CD4-positive, alpha-beta T cell (primary cell): ENCODE data around the gene GSG1L. TPM values are rescaled to one million over a fixed set of nuclear protein-coding genes. Genes with fewer than 3 reads are reported as not detected.

ENCODE experiments used
- ATAC-seq: fragments of 200-7000 bp; cut with Tn5 transposase; one replicate; pipeline ENCODE4 v1.10.0; 2022; ENCODE audit warnings: mild to moderate bottlenecking; ENCODE audit not compliant: poor library complexity
- CTCF ChIA-PET: fragments of 350-600 bp; sonication (Branson Sonifier 250); formaldehyde crosslinking; loops from one replicate; lab custom pipeline; 2021; ENCODE audit warnings: antibody characterized with exemption, inconsistent platforms; lab: Charles Lee
- POLR2A ChIA-PET: fragments of 350-600 bp; sonication (Branson Sonifier 250); formaldehyde crosslinking; loops from one replicate; lab custom pipeline; 2021; ENCODE audit warnings: antibody characterized with exemption, inconsistent platforms; lab: Charles Lee
- DNase-seq, 14 experiments: peaks; one replicate each; pipeline ENCODE4 v3.0.0-alpha.2; 2013 to 2020; ENCODE audit warnings: mixed read lengths in 2 of 14
- H3K27ac ChIP-seq, 2 donors: one replicate each; pipeline versions ENCODE4 v1.5.1 to v1.7.0; 2013; ENCODE audit warnings: low read length in 2 of 2, low read depth in 1 of 2, mild to moderate bottlenecking in 1 of 2
- H3K27me3 ChIP-seq, 2 experiments: 1 replicate in 1 of 2; 2 replicates in 1 of 2; pipeline versions ENCODE4 v1.6.1 to v1.7.0; 2013; ENCODE audit warnings: low read length in 2 of 2, control low read depth in 1 of 2, mild to moderate bottlenecking in 1 of 2, moderate library complexity in 1 of 2; ENCODE audit not compliant: insufficient read depth in 2 of 2, control insufficient read depth in 1 of 2
- H3K36me3 ChIP-seq: one replicate; pipeline ENCODE4 v1.6.1; 2013; ENCODE audit warnings: low read length, control low read depth; ENCODE audit not compliant: insufficient read depth
- H3K4me1 ChIP-seq: one replicate; pipeline ENCODE4 v1.6.1; 2013; ENCODE audit warnings: low read length, control low read depth; ENCODE audit not compliant: insufficient read depth
- H3K4me3 ChIP-seq: one replicate; pipeline ENCODE4 v1.5.1; 2013; ENCODE audit warnings: mild to moderate bottlenecking, low read length, moderate library complexity
- H3K9me3 ChIP-seq, 2 experiments: 1 replicate in 1 of 2; 2 replicates in 1 of 2; pipeline versions ENCODE4 v1.6.1 to v1.7.0; 2013; ENCODE audit warnings: low read length in 2 of 2, mild to moderate bottlenecking in 2 of 2, control low read depth in 1 of 2, moderate library complexity in 1 of 2; ENCODE audit not compliant: control insufficient read depth in 1 of 2, insufficient read depth in 1 of 2
- H3K27ac Mint-ChIP-seq: one replicate; pipeline ENCODE4 v1.8.0; 2020; ENCODE audit warnings: mixed read lengths
- H3K27me3 Mint-ChIP-seq: one replicate; pipeline ENCODE4 v1.8.0; 2021; ENCODE audit warnings: mixed read lengths
- H3K36me3 Mint-ChIP-seq: one replicate; pipeline ENCODE4 v1.8.0; 2021; ENCODE audit warnings: low read depth, mixed read lengths
- H3K4me1 Mint-ChIP-seq: one replicate; pipeline ENCODE4 v1.8.0; 2021; ENCODE audit warnings: low read depth, mixed read lengths
- H3K4me3 Mint-ChIP-seq: one replicate; pipeline ENCODE4 v1.8.0; 2020; ENCODE audit warnings: mild to moderate bottlenecking, mixed read lengths
- H3K9me3 Mint-ChIP-seq: one replicate; pipeline ENCODE4 v1.8.0; 2020; ENCODE audit warnings: mixed read lengths
- intact Hi-C, 2 experiments: fragments of 100-400 bp; cut with DNase I in 1 of 2; cut with micrococcal nuclease in 1 of 2; formaldehyde crosslinking; loops; one replicate each; pipeline versions ENCODE4 v1.15.1 to v1.9.0; 2023 to 2025; cut with DNase I, micrococcal nuclease
- total RNA-seq, 174 experiments: library from RNA in 2 of 174; stranded (reverse) in 2 of 174; gene quantifications; one replicate each; pipeline ENCODE4 v1.2.3 and lab custom pipeline; 2021 to 2026
- TF ChIP-seq, protein P1 (sequence below): fragments of 200-600 bp; IDR thresholded peaks from one replicate; pipeline ENCODE4 v1.8.0; 2022; ENCODE audit warnings: antibody characterized with exemption, mild to moderate bottlenecking

The GSG1L gene
- total RNA-seq, 2 experiments from 2014 or later, result not detected

DNA sequence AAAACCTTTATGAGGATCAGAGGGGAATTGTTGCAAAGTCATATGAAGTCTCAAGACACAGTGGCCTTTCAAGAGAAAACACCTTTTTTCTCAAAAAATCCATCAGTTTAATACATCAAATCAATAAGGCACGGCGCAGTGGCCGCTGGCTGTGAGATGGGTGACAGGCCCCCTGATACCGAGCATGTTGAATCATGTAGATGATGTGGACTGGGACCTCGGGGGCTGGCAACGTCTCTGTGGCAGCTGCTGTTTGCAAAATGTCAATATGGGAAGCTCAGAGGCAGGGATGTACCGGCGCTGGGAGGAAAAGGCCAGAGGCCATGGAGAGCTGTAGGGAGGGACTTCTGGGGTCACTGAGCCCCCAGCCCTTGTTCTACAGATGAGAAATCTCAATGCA, 169.1 kb downstream of the GSG1L start:
- Mint-ChIP-seq H3K36me3 (no peaks in the 10 kb centered on the region), H3K4me3 (no peak overlapping the region), H3K9me3 (no peaks in the 10 kb centered on the region), H3K4me1 (no peaks in the 10 kb centered on the region), H3K27me3 (peaks cover 44% of the 10 kb centered on the region), H3K27ac (no peak overlapping the region)
- Histone ChIP-seq H3K27me3 (peaks cover 4 to 12% of the 10 kb centered on the region in 2 experiments), H3K27ac (no peak overlapping the region), H3K36me3 (no peaks in the 10 kb centered on the region), H3K9me3 (peaks cover 0 to 7% of the 10 kb centered on the region in 2 experiments), H3K4me3 (no peak overlapping the region), H3K4me1 (no peaks in the 10 kb centered on the region)
- TF ChIP-seq, protein P1, sequence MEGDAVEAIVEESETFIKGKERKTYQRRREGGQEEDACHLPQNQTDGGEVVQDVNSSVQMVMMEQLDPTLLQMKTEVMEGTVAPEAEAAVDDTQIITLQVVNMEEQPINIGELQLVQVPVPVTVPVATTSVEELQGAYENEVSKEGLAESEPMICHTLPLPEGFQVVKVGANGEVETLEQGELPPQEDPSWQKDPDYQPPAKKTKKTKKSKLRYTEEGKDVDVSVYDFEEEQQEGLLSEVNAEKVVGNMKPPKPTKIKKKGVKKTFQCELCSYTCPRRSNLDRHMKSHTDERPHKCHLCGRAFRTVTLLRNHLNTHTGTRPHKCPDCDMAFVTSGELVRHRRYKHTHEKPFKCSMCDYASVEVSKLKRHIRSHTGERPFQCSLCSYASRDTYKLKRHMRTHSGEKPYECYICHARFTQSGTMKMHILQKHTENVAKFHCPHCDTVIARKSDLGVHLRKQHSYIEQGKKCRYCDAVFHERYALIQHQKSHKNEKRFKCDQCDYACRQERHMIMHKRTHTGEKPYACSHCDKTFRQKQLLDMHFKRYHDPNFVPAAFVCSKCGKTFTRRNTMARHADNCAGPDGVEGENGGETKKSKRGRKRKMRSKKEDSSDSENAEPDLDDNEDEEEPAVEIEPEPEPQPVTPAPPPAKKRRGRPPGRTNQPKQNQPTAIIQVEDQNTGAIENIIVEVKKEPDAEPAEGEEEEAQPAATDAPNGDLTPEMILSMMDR, result no peak
- ChIA-PET POLR2A (no interaction called here), CTCF (no interaction called here)
- ATAC-seq (no peak), DNase-seq (no peak)
- intact Hi-C loops, result no loop called here

- Histone ChIP-seq H3K27ac (no peak overlapping the region), H3K27me3 (peaks cover 4 to 12% of the 10 kb centered on the region in 2 experiments), H3K4me3 (no peak overlapping the region), H3K4me1 (no peaks in the 10 kb centered on the region), H3K9me3 (peaks cover 0 to 9% of the 10 kb centered on the region in 2 experiments), H3K36me3 (no peaks in the 10 kb centered on the region)
- Mint-ChIP-seq H3K4me1 (no peaks in the 10 kb centered on the region), H3K27ac (no peak overlapping the region), H3K9me3 (no peaks in the 10 kb centered on the region), H3K27me3 (peaks cover 44% of the 10 kb centered on the region), H3K36me3 (no peaks in the 10 kb centered on the region), H3K4me3 (no peak overlapping the region)
- no peak for DNase-seq
- ChIA-PET CTCF (no interaction called here), POLR2A (no interaction called here)
- intact Hi-C loops, result no loop called here
- ATAC-seq, result no peak
- TF ChIP-seq, protein P1, result no peak
These were observed 170.6 kb downstream of the GSG1L start for GRCh38 chr16:27892879-27893278.

- POLR2A ChIA-PET, result no interaction called here
- ATAC-seq (no peak), DNase-seq (no peak)
- Histone ChIP-seq H3K4me3 (no peak overlapping the region), H3K27me3 (peaks cover 4 to 12% of the 10 kb centered on the region in 2 experiments), H3K27ac (no peak overlapping the region), H3K9me3 (peaks cover 0 to 5% of the 10 kb centered on the region in 2 experiments), H3K36me3 (no peaks in the 10 kb centered on the region), H3K4me1 (no peaks in the 10 kb centered on the region)
- no peak overlapping the region for H3K27ac Mint-ChIP-seq
- CTCF ChIA-PET, result no interaction called here
- peaks cover 56% of the 10 kb centered on the region for H3K27me3 Mint-ChIP-seq
- intact Hi-C loops, result no loop called here
- H3K36me3 Mint-ChIP-seq, result no peaks in the 10 kb centered on the region
- TF ChIP-seq, protein P1, result no peak
- no peak overlapping the region for H3K4me3 Mint-ChIP-seq
- no peaks in the 10 kb centered on the region for H3K9me3 Mint-ChIP-seq
- H3K4me1 Mint-ChIP-seq, result no peaks in the 10 kb centered on the region
These were observed 172.6 kb downstream of the GSG1L start for GRCh38 chr16:27890866-27891265.
